Spleen (tissue), 7 donors: ENCODE data around the gene FBXO33.

ENCODE experiments used
- POLR2A ChIP-seq, 3 donors: fragments of 450-650 bp; IDR thresholded peaks; one replicate each; pipeline ENCODE4 v1.5.1; 2017; ENCODE audit warnings: antibody characterized with exemption in 3 of 3, mild to moderate bottlenecking in 1 of 3
- POLR2AphosphoS5 ChIP-seq, 3 donors: sonication (generic); formaldehyde crosslinking; IDR thresholded peaks; one replicate each; pipeline ENCODE4 v1.5.1; 2017; ENCODE audit warnings: antibody characterized with exemption in 3 of 3
- TF ChIP-seq, protein P1 (sequence below), 11 experiments: fragments of 200-600 bp in 7 of 11; fragments of 450-650 bp in 4 of 11; sonication (generic) in 4 of 11; IDR thresholded peaks in 8 of 11; conservative IDR thresholded peaks in 3 of 11; 1 replicate in 7 of 11; 2 replicates in 4 of 11; pipeline versions ENCODE4 v1.4.0 to v1.8.0; 2016 to 2021; ENCODE audit warnings: antibody characterized with exemption in 11 of 11, inconsistent platforms in 4 of 11, mild to moderate bottlenecking in 1 of 11
- donor health status: DM: no; HTN: no; CAD: no; lungs with moderate emphysema.
- donor health status: DM: no; HTN: no; CAD: no.
- donor health status: DM: no; HTN: no; CAD: no.

DNA sequence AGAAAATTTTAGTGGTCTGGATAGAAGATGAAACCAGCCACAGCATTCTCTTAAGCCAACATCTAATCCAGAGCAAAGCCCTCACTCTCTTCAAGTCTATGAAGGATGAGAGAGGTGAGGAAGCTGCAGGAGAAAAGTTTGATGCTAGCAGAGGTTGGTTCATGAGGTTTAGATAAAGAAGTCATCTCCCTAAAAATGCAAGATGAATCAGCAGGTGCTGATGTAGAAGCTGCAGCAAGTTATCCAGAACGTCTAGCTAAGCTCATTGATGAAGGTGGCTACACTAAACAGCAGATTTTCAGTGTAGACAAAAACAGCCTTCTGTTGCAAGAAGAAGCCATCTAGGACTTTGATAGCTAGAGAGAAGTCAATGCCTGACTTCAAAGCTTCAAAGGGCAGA is 48.5 kb downstream of the FBXO33 start:
- TF ChIP-seq, protein P1, sequence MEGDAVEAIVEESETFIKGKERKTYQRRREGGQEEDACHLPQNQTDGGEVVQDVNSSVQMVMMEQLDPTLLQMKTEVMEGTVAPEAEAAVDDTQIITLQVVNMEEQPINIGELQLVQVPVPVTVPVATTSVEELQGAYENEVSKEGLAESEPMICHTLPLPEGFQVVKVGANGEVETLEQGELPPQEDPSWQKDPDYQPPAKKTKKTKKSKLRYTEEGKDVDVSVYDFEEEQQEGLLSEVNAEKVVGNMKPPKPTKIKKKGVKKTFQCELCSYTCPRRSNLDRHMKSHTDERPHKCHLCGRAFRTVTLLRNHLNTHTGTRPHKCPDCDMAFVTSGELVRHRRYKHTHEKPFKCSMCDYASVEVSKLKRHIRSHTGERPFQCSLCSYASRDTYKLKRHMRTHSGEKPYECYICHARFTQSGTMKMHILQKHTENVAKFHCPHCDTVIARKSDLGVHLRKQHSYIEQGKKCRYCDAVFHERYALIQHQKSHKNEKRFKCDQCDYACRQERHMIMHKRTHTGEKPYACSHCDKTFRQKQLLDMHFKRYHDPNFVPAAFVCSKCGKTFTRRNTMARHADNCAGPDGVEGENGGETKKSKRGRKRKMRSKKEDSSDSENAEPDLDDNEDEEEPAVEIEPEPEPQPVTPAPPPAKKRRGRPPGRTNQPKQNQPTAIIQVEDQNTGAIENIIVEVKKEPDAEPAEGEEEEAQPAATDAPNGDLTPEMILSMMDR (IDR thresholded peaks at IDR 0.05 in 8 of 11, conservative IDR thresholded peaks at IDR 0.05 in 3 of 11), result no peak
- no peak for TF ChIP-seq POLR2A (IDR thresholded peaks at IDR 0.05)
- no peak for TF ChIP-seq POLR2AphosphoS5 (IDR thresholded peaks at IDR 0.05)
